NCI-H128 (cell line): ENCODE results near the gene TBXT.

ENCODE experiments used
- DNase-seq: peaks from one replicate; lab custom pipeline; 2025; ENCODE audit not compliant: unreplicated experiment; lab: John Stamatoyannopoulos, UW

Gene TBXT

GRCh38 chr6:166121726-166122125 lies 45.9 kb downstream of the TBXT start:
- DNase-seq = no peak

- no peak for DNase-seq
These were observed 48.3 kb downstream of the TBXT start for GRCh38 chr6:166119116-166119911.

- no peak for DNase-seq
These were observed 52.0 kb downstream of the TBXT start for GRCh38 chr6:166115609-166116008.

- DNase-seq = no peak
These were observed 55.1 kb downstream of the TBXT start for GRCh38 chr6:166112580-166112979.

- DNase-seq = no peak
These were observed 58.0 kb downstream of the TBXT start for GRCh38 chr6:166109608-166110007.
